ENCODE results near the gene RHPN2.
"Not testable (repeated sequence)": the region's sequence is repeated elsewhere in the genome, so short reads cannot be mapped to it uniquely, and the experiment has no call there.

The RHPN2 gene

GRCh38 chr19:32988254-32988653, 76.4 kb downstream of the RHPN2 start:
- in situ Hi-C loops (cut with MboI; ENCODE audit: low sequenced_read_pairs): not testable (repeated sequence)

DNA sequence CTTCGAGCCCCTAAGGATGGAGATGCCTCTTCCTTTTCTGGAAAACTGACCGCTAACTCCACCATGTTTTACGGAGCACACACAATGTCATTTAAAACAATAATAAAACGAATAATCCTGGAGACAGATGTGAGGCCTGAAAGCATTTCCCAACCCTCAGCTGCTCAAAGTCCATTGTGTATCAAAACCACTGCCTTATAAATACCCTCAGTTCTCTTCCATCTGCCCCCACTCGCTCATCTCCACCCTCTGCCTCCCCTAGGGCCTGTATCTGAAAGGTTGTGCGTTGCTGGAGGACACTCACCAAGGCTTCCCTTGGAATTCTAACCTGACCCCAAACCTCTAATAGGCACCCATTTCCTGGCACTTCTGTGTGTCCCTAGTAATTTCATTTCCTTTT, 82.2 kb downstream of the RHPN2 start:
- in situ Hi-C loops (cut with MboI; ENCODE audit: low sequenced_read_pairs): not testable (repeated sequence)

DNA sequence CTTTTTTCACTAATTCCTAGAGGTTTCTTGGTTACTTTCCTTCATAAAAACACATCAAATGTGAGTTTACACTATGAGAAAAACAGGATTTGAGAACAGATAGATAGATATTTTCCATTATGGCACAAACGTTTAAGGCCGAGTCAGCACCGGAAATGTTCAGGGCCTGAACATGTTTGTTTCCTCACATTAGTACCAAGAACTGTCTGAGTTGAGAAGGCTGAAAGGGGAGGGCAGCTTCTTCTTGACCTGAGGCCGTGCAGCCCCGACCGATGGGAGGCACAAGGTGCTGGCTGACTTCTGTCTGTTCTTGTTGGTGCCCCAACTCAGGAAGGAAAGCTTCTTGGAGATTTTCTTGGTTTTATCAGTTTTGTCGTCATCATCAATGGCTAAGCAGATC, 84.9 kb downstream of the RHPN2 start:
- in situ Hi-C loops (cut with MboI; ENCODE audit: low sequenced_read_pairs): not testable (repeated sequence)

DNA sequence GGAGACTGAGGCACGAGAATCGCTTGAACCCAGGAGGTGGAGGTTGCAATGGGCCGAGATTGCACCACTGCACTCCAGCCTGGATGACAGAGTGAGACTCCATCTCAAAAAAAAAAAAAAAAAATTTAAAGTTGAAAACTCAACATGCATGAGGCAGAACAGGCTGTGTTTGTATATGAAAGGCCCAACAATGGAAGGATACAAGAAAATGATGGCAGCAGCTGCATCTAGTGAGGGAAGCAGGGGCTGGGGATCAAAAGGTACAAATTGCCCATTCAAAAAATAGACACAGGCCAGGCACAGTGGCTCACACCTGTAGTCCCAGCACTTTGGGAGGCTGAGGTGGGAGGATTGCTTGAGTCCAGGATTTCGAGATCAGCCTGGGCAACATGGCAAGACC, 86.9 kb downstream of the RHPN2 start:
- in situ Hi-C loops (cut with MboI; ENCODE audit: low sequenced_read_pairs): not testable (repeated sequence)

- in situ Hi-C loops (cut with MboI; ENCODE audit: low sequenced_read_pairs): no loop called here
These were observed 87.4 kb downstream of the RHPN2 start for GRCh38 chr19:32977280-32977679.

DNA sequence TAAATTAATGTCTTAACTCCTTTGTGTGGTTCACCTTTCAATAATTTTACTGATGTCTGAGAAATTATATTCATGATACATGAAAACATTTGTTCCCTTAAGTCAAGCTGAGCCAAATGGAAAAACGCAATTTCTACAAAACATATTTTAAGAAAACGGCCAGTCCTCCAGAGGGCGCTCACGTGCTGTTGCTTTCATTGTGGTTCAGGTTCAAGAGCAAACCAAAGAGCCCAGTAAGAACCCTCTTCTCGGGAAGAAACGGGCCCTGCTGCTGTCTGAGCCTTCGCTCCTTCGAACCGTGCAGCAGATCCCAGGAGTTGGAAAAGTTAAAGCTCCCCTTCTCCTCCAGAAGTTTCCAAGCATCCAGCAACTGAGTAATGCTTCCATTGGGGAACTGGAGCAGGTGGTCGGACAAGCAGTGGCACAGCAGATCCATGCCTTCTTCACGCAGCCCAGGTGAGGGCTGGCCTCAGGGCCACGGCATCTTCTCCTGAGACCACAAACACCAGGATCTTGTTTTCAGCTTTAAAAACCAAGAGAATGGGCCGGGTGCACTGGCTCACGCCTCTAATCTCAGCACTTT, 88.4 kb downstream of the RHPN2 start:
- in situ Hi-C loops (cut with MboI; ENCODE audit: low sequenced_read_pairs): no loop called here

GRCh38 chr19:32971715-32972540, 92.8 kb downstream of the RHPN2 start, which contains the start of the genes CEP89 and FAAP24:
CEP89 (minus strand) TSS chr19:32971958; CDS start chr19:32971874, 84 bp downstream.
FAAP24 (plus strand) TSS chr19:32972242; CDS start chr19:32973197, 955 bp downstream.
- in situ Hi-C loops (cut with MboI; ENCODE audit: low sequenced_read_pairs): no loop called here

GRCh38 chr19:32971012-32971595, 93.6 kb downstream of the RHPN2 start:
- in situ Hi-C loops (cut with MboI; ENCODE audit: low sequenced_read_pairs): no loop called here

- in situ Hi-C loops (cut with MboI; ENCODE audit: low sequenced_read_pairs): no loop called here
These were observed 95.1 kb downstream of the RHPN2 start for GRCh38 chr19:32969549-32969948.

DNA sequence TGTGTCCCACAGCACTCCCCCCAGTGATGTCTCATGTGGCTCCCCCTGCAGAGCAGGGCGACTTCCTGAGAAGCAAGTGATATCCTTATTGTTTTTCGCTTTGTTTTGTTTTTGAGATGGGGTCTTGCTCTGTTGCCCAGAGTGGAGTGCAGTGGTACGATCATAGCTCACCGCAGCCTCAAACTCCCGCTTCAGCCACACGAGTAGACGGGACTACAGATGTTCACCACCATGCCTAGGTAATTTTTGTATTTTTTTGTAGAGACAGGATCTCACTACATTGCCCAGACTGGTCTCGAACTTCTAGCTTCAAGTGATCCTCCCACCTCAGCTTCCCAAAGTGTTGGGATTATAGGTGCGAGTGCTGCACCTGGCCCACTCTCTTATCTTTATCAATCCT, 97.9 kb downstream of the RHPN2 start:
- in situ Hi-C loops (cut with MboI; ENCODE audit: low sequenced_read_pairs): no loop called here

DNA sequence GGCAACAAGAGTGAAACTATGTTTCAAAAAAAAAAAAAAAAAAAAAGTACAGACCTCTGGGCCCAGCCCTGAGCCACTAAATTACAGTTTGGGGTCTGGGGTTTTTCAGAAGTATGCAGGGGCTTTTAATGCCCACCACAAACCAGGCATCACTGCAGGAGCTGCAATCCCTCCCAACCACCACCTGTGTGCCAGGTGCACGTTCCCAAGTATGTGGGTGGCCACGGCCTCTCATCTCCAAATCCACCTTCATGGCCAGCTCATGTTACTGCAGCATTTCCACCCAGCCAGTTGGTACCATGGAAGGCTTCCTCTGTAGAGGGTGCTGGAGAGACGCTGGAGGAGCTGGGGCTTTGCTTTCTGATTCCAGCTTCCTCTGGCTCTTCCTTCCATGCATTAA, 119.4 kb downstream of the RHPN2 start:
- in situ Hi-C loops (cut with MboI; ENCODE audit: low sequenced_read_pairs): no loop called here

GRCh38 chr19:32941273-32941672, 123.4 kb downstream of the RHPN2 start:
- in situ Hi-C loops (cut with MboI; ENCODE audit: low sequenced_read_pairs): not testable (repeated sequence)

DNA sequence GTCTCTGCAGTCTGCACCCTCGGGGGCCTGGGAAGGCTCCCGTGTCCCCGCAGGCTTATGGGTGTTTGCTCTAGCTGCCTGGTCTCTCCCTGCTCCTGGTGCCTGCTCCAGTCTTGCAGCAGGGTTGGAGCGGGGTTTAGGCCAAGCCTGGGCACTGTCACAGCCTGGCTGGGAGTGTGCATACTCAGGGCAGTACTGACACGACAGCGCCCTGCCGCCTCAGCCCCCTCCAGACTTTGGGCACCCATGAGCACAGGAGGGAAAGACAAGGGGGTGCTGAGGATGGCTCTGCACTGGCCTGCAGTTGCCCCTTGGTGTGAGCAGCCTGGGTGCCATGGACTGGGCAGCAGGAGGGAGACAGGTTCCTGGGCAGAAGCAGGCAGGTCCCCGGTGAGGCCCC, 128.6 kb downstream of the RHPN2 start:
- in situ Hi-C loops (cut with MboI; ENCODE audit: low sequenced_read_pairs): no loop called here

DNA sequence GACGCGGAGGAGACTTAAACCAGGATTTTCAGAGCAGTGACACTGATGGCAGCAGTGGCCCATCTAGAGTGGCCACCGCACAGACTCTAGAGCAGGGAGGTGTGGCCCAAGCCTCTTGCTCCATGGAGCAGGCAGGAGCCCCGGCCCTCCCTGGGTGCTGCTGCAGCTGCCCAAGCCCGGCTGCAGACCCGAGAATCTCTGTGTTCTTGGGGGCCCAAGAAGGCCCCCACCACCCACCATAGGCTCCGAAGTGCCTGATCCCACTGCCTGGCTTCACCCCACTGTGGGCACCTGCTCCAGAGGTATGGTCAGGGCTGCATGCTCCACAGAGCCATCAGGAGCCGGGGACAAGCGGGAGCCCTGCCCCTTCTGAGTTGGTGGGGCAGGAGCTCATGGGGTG, 129.1 kb downstream of the RHPN2 start:
- in situ Hi-C loops (cut with MboI; ENCODE audit: low sequenced_read_pairs): no loop called here

DNA sequence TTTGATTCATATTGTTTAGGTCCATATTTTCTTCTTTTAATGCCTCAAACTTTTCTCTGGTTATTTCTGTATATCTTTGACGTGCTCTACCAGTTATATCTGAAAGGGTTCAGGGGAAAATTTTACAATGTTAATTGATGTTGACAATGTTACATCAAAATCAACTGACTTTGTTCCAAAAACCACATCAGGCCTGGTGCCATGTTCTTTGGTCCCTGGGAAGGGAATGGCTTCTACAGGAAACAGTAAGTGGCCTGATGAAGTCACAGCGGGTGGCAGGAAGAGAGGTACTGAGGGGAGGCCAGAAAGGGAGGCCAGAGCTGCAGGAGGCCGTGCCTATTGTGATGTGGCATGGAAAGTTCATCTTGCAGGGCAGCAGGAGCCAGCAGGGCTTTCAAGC, 131.1 kb downstream of the RHPN2 start:
- in situ Hi-C loops (cut with MboI; ENCODE audit: low sequenced_read_pairs): no loop called here

DNA sequence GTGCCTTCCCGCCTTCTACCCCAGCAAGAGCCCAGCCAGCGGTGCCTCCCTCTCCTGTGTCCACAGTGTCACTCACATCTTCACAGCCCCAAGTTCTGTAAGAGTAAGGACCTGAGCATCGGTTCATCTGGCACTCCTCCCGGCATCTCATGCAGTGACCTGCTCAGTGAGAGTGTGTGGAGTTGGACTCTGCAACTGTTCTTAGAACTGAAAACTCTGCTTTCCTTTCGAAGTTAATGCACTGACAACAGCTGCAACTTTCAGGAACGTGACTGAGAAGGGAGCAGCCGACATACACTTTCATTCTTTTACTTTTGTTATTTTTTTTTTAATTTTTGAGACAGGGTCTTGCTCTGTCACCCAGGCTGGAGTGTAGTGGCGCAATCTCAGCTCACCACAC, 134.1 kb downstream of the RHPN2 start:
- in situ Hi-C loops (cut with MboI; ENCODE audit: low sequenced_read_pairs): no loop called here

DNA sequence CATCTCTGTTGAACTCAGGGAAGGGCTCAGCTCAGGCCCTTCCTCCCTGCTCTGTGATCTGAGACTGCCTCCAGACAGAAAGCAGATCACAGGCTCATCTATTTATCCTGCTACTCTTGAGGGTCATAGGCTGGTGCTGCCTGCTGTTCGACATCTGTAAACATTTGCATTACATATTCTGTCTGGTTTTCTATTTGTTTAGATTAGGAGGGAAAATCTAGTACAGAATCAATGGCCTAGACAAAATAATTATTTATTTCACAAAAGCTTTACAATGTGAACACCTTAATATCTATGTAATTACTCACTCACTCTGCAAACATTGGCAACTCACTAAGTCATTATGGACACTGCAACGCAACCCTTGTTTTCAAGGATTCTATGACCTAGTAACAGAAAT, 135.9 kb downstream of the RHPN2 start:
- in situ Hi-C loops (cut with MboI; ENCODE audit: low sequenced_read_pairs): no loop called here
